GM12873 (cell line): ENCODE data around the gene CORO1C.

ENCODE experiments used
- TF ChIP-seq, protein P1 (sequence below): IDR thresholded peaks from 2 replicates; pipeline ENCODE4 v1.5.1; 2012; ENCODE audit warnings: low read depth, mild to moderate bottlenecking, moderate library complexity, low read length, control low read depth; ENCODE audit not compliant: insufficient read depth; ENCODE audit errors: missing control alignments

The CORO1C gene

DNA sequence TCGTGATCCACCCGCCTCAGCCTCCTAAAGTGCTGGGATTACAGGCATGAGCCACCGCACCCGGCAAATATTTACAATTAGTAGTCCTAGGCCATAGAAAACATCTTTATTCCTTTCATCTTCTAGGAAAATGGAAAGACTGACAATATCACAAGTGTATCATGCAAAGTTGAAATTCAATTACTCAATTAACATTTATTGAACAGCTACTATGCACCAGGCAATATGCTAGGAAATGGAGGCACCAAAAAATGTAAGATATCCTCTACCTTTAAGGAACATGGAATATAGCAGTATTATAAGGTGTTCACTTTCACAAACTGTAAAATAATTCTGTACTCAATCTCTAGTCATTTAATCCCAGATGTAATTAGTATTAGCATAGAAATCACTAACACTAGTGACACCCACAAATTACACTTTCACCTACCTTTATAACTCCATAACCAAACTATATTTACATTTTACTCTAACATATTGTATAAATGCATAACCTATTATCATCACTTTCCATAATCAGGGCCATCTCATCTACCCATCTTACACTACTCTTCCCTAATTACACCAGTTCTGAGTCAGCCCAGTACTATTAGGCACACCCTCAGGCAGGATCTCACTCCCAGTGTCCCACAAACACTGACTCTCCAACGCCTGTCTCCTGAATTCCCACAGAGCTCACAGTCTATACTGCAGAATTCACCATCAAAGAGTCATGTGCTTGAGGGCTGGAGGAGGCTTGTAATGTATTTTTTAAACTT is 10.4 kb downstream of the CORO1C start:
- TF ChIP-seq, protein P1, sequence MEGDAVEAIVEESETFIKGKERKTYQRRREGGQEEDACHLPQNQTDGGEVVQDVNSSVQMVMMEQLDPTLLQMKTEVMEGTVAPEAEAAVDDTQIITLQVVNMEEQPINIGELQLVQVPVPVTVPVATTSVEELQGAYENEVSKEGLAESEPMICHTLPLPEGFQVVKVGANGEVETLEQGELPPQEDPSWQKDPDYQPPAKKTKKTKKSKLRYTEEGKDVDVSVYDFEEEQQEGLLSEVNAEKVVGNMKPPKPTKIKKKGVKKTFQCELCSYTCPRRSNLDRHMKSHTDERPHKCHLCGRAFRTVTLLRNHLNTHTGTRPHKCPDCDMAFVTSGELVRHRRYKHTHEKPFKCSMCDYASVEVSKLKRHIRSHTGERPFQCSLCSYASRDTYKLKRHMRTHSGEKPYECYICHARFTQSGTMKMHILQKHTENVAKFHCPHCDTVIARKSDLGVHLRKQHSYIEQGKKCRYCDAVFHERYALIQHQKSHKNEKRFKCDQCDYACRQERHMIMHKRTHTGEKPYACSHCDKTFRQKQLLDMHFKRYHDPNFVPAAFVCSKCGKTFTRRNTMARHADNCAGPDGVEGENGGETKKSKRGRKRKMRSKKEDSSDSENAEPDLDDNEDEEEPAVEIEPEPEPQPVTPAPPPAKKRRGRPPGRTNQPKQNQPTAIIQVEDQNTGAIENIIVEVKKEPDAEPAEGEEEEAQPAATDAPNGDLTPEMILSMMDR = no peak

- TF ChIP-seq, protein P1 = no peak
Observed at GRCh38 chr12:108717243-108717642, 14.1 kb downstream of the CORO1C start.

GRCh38 chr12:108714866-108715265 is 16.5 kb downstream of the CORO1C start:
- TF ChIP-seq, protein P1 = no peak

DNA sequence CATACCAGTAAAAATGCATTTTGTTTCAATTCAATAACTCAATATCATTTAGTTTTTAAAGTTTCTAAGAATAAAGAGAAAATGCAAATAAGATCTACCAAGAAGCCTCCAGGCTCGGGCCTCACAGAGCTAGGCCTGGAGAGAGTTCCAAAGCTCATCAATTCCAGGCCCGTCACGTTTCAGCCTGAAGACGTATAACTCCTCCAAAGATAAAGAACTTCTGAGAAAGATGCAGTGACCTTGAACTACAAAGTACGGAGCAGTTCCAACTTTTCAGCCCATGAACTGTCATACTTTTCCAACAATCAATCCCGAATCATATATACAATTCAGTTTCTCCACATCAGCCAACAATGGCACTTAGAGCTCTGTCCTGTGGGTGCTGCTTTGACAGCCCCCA is 17.8 kb downstream of the CORO1C start:
- TF ChIP-seq, protein P1 = no peak

- TF ChIP-seq, protein P1 = no peak
Observed at GRCh38 chr12:108712925-108713203, 18.5 kb downstream of the CORO1C start.

- TF ChIP-seq, protein P1 = no peak
Observed at GRCh38 chr12:108712165-108712924, 19.0 kb downstream of the CORO1C start.

GRCh38 chr12:108711489-108712164 is 19.7 kb downstream of the CORO1C start:
- TF ChIP-seq, protein P1 = no peak
